ENCODE results near the gene SYNGR4.
A peak's percentile ranks its signal among the peaks of the same experiment; 100 is the strongest.
"Not testable (repeated sequence)": the region's sequence is repeated elsewhere in the genome, so short reads cannot be mapped to it uniquely, and the experiment has no call there.

SYNGR4 gene

GRCh38 chr19:48371367-48371766, 7.2 kb downstream of the SYNGR4 start:
- DNase-seq = no peak

GRCh38 chr19:48371771-48372170, 7.6 kb downstream of the SYNGR4 start:
- DNase-seq = not testable (repeated sequence)

GRCh38 chr19:48372904-48373303, 8.7 kb downstream of the SYNGR4 start:
- DNase-seq = peak in 29 of 56 donors; percentile 4 to 75 (median 29)

GRCh38 chr19:48373567-48373966, 9.4 kb downstream of the SYNGR4 start:
- no peak for DNase-seq

- DNase-seq = no peak
Observed at GRCh38 chr19:48378194-48378570, 14.0 kb downstream of the SYNGR4 start.

- no peak for DNase-seq
Observed at GRCh38 chr19:48379058-48379457, 14.9 kb downstream of the SYNGR4 start.

GRCh38 chr19:48381178-48381950, 17.2 kb downstream of the SYNGR4 start:
- no peak for DNase-seq

GRCh38 chr19:48382286-48382685, 18.1 kb downstream of the SYNGR4 start:
- no peak for DNase-seq

- DNase-seq = no peak
Observed at GRCh38 chr19:48385461-48386087, 21.4 kb downstream of the SYNGR4 start.

GRCh38 chr19:48386981-48387380, 22.8 kb downstream of the SYNGR4 start:
- DNase-seq = no peak

- peak in 46 of 56 donors; percentile 10 to 68 (median 46) for DNase-seq
Observed at GRCh38 chr19:48390188-48391099, 26.3 kb downstream of the SYNGR4 start.

GRCh38 chr19:48391100-48392005, 27.2 kb downstream of the SYNGR4 start, which contains the start of gene KDELR1:
KDELR1 (minus strand) TSS chr19:48391551; CDS start chr19:48391358, 193 bp downstream.
- DNase-seq = peak in 54 of 56 donors; percentile 20 to 87 (median 71)

- not testable (repeated sequence) for DNase-seq
Observed at GRCh38 chr19:48392006-48392344, 27.8 kb downstream of the SYNGR4 start.

GRCh38 chr19:48392860-48393558, 28.8 kb downstream of the SYNGR4 start:
- no peak for DNase-seq

GRCh38 chr19:48393559-48394330, 29.6 kb downstream of the SYNGR4 start, which contains the start of gene GRIN2D:
GRIN2D (plus strand) TSS chr19:48393668; CDS start chr19:48398393, 4,725 bp downstream.
- peak in 12 of 56 donors; percentile 8 to 38 (median 16) for DNase-seq

GRCh38 chr19:48394331-48395169, 30.4 kb downstream of the SYNGR4 start:
- DNase-seq = no peak

GRCh38 chr19:48395170-48395455, 30.9 kb downstream of the SYNGR4 start:
- no peak for DNase-seq

- no peak for DNase-seq
Observed at GRCh38 chr19:48395499-48395898, 31.3 kb downstream of the SYNGR4 start.

Data from nucleus accumbens (tissue), 56 donors.